Left lung (tissue), 10 donors: ENCODE measurements around the gene TUBB4A. TPM values are rescaled to one million over a fixed set of nuclear protein-coding genes. Genes with fewer than 3 reads are reported as not detected.
"Not testable (repeated sequence)": the region's sequence is repeated elsewhere in the genome, so short reads cannot be mapped to it uniquely, and the experiment has no call there.

Experiments
- ATAC-seq: fragments of 200-7000 bp; cut with Tn5 transposase; one replicate; pipeline ENCODE4 v1.9.1; 2020; ENCODE audit warnings: moderate library complexity
- DNase-seq, 4 donors: peaks; one replicate each; pipeline ENCODE4 v3.0.0-alpha.2; 2013 to 2020
- H3K27ac ChIP-seq, 2 donors: fragments of 200-600 bp; sonication (generic) in 1 of 2; one replicate each; pipeline versions ENCODE4 v1.5.0 to v1.8.0; 2020 to 2021
- H3K27me3 ChIP-seq, 2 donors: fragments of 200-600 bp; sonication (generic) in 1 of 2; one replicate each; pipeline versions ENCODE4 v1.5.0 to v1.8.0; 2020 to 2021
- H3K36me3 ChIP-seq, 2 donors: fragments of 200-600 bp; sonication (generic) in 1 of 2; one replicate each; pipeline versions ENCODE4 v1.5.0 to v1.8.0; 2020 to 2021
- H3K4me1 ChIP-seq, 2 donors: fragments of 200-600 bp; one replicate each; pipeline ENCODE4 v1.8.0; 2021
- H3K4me3 ChIP-seq, 2 donors: fragments of 200-600 bp; sonication (generic) in 1 of 2; one replicate each; pipeline versions ENCODE4 v1.5.0 to v1.8.0; 2020 to 2021; ENCODE audit warnings: mild to moderate bottlenecking in 1 of 2
- H3K9me3 ChIP-seq, 2 donors: fragments of 200-600 bp; sonication (generic) in 1 of 2; one replicate each; pipeline versions ENCODE4 v1.5.0 to v1.8.0; 2020 to 2021
- CTCF ChIP-seq, 2 donors: fragments of 200-600 bp; sonication (generic) in 1 of 2; IDR thresholded peaks; one replicate each; pipeline versions ENCODE4 v1.5.0 to v1.8.0; 2021; ENCODE audit warnings: antibody characterized with exemption in 2 of 2
- intact Hi-C, 2 donors: fragments of 100-400 bp; cut with DNase I; formaldehyde crosslinking; loops; one replicate each; pipeline versions ENCODE4 v1.11.2 to v1.14.2; 2022
- polyA plus RNA-seq, 6 donors: library from polyadenylated mRNA; unstranded; fragments of 120-200 nt; gene quantifications; one replicate each; pipeline ENCODE4 v1.2.1, GENCODE V29; 2013; ENCODE audit not compliant: insufficient read length in 6 of 6
- total RNA-seq, 2 donors: library from RNA; stranded (reverse); fragmentation: NEBNext Ultra II Directional; extraction: Animal tissue kit (Norgen Biotek cat#: 25700); gene quantifications; one replicate each; pipeline ENCODE4 v1.2.1, GENCODE V29; 2021
- donor health status: DM: no; HTN: yes; CAD: no.
- donor health status: DM: no; HTN: no; CAD: no.

The TUBB4A gene
- total and polyA plus RNA-seq, 8 donors, result 0.35 to 5.9 (median 4.3) TPM

- Histone ChIP-seq H3K27me3 (no peaks in the 10 kb centered on the region), H3K4me3 (no peak overlapping the region), H3K9me3 (no peaks in the 10 kb centered on the region), H3K4me1 (peaks cover 0 to 22% of the 10 kb centered on the region in 2 donors), H3K36me3 (no peaks in the 10 kb centered on the region), H3K27ac (no peak overlapping the region)
- TF ChIP-seq CTCF (IDR thresholded peaks at IDR 0.05), result no peak
- DNase-seq, result no peak
- intact Hi-C loops, result loop anchor here in 1 of 2 donors (10.0 kb wide), 1 partner anchor 120 kb away; no protein-coding TSS in a partner anchor
- no peak for ATAC-seq
These were observed 12.9 kb upstream of the TUBB4A start for GRCh38 chr19:6514926-6515544.

GRCh38 chr19:6514089-6514488 lies 12.0 kb upstream of the TUBB4A start:
- intact Hi-C loops, result loop anchor here in 1 of 2 donors (10.0 kb wide), 1 partner anchor 121 kb away; no protein-coding TSS in a partner anchor
- H3K27ac ChIP-seq, result no peak overlapping the region
- no peaks in the 10 kb centered on the region for H3K27me3 ChIP-seq
- peaks cover 0 to 22% of the 10 kb centered on the region in 2 donors for H3K4me1 ChIP-seq
- no peak overlapping the region for H3K4me3 ChIP-seq
- ATAC-seq (no peak), DNase-seq (no peak)
- no peak for TF ChIP-seq CTCF (IDR thresholded peaks at IDR 0.05)
- H3K36me3 ChIP-seq, result no peaks in the 10 kb centered on the region
- no peaks in the 10 kb centered on the region for H3K9me3 ChIP-seq

- TF ChIP-seq CTCF (IDR thresholded peaks at IDR 0.05), result no peak
- no peak overlapping the region for H3K27ac ChIP-seq
- DNase-seq (no peak), ATAC-seq (no peak)
- H3K4me3 ChIP-seq, result no peak overlapping the region
- intact Hi-C loops, result loop anchor here in 1 of 2 donors (10.0 kb wide), 1 partner anchor 124 kb away; no protein-coding TSS in a partner anchor
- peaks cover 0 to 3% of the 10 kb centered on the region in 2 donors for H3K4me1 ChIP-seq
- no peaks in the 10 kb centered on the region for H3K9me3 ChIP-seq
- H3K27me3 ChIP-seq, result no peaks in the 10 kb centered on the region
- no peaks in the 10 kb centered on the region for H3K36me3 ChIP-seq
These were observed 8.5 kb upstream of the TUBB4A start for GRCh38 chr19:6510618-6511017.

- Histone ChIP-seq H3K36me3 (no peaks in the 10 kb centered on the region), H3K27ac (peak overlapping the region in 1 of 2 donors; percentile 33), H3K4me3 (no peak overlapping the region), H3K27me3 (peaks cover 0 to 2% of the 10 kb centered on the region in 2 donors), H3K4me1 (peaks cover 0 to 3% of the 10 kb centered on the region in 2 donors), H3K9me3 (no peaks in the 10 kb centered on the region)
- peak; percentile 76 for ATAC-seq
- no peak for TF ChIP-seq CTCF (IDR thresholded peaks at IDR 0.05)
- peak in 1 of 4 donors; percentile 71 for DNase-seq
- intact Hi-C loops, result no loop called here
These were observed 7.2 kb upstream of the TUBB4A start for GRCh38 chr19:6509118-6509971.

- H3K4me1 ChIP-seq, H3K27ac ChIP-seq, H3K4me3 ChIP-seq, H3K36me3 ChIP-seq, ATAC-seq, DNase-seq, intact Hi-C loops, H3K9me3 ChIP-seq: not testable (repeated sequence)
- peaks cover 0 to 13% of the 10 kb centered on the region in 2 donors for H3K27me3 ChIP-seq
These were observed 6.1 kb upstream of the TUBB4A start for GRCh38 chr19:6508028-6508771.
